Stimulated activated CD8-positive, alpha-beta memory T cell treated with anti-CD3 and anti-CD28 coated beads, Interleukin-12 subunit alpha, Interleukin-12 subunit beta, amount 100 ng/mL, for 24 hours (primary cell): ENCODE measurements around the gene PDGFRB.

Experiments
- DNase-seq: peaks from one replicate; pipeline ENCODE4 v3.0.0-alpha.2; 2020; ENCODE audit errors: extremely low read depth

The PDGFRB gene

GRCh38 chr5:150082374-150082773 lies 73.3 kb downstream of the PDGFRB start:
- DNase-seq = no peak

DNA sequence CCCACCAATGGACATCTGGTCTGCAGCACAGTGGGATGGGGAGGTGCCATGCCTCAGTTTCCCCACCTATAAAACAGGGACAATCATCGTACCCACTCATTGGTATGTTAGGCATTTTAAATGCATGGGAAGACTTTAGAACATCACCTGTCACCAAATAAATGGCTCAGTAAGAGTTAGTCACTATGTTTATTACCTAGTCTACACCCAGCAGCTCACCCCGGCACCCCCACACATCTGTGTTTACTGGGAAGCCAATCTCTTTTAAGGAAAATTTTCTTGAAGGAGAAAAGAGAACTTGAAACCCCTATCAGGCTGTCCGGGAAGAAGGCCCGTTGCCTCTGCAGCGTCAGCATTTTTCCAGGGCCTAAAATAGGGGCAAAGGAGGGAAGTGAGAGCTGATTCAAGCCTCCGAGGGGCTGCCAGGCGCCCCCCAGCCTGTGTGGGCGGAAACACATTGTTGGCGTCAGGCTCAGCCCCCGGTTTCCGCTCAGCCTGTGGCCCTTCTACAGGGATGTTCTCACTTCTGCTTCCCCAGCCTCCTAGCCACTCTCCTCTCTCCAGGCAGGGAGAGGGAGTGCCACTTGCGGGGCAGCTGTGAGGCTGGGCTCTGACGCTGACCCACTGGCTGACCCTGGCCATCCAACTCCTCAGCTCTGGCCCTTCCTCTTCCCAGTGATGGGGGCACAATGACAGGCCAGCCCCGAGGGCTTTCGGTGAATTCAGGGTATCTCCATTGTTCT lies 73.9 kb downstream of the PDGFRB start:
- no peak for DNase-seq

DNA sequence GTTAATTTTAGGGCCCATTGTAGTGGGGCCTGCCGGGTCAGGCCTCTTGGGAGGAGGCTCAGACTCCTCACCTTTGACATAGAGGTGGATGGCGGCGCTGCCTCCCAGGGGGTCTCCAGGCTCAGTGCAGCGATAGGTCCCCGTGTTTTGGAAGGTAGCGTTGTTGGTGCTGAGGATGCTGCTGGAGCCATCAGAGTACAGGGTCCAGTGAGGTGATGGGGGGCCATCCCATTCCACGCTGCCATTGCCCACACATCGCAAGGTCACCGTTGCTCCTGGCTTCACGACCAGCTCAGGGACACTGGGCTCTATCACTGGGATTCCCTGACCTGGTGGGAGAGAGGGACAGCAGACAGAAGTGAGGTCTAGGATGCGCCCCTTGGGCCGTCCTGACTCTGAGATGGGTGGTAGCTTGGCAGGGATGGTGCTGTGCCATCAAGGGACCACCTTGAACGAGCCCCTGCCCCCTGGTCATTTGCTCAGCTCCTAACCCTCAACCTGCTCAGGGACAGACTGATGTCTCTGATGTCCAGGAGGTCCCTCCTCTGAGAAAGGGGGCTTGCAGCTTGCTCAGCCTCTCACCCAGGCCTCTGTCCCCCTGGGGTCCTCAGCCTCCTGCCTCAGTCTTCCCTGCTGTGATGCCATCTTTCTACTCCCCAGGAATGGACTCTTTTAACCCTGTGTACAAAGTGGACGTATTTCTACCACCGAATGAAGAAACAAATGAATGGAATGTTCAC lies 74.8 kb downstream of the PDGFRB start:
- DNase-seq = no peak

- no peak for DNase-seq
Measured at GRCh38 chr5:150079909-150080461, 75.7 kb downstream of the PDGFRB start.

DNA sequence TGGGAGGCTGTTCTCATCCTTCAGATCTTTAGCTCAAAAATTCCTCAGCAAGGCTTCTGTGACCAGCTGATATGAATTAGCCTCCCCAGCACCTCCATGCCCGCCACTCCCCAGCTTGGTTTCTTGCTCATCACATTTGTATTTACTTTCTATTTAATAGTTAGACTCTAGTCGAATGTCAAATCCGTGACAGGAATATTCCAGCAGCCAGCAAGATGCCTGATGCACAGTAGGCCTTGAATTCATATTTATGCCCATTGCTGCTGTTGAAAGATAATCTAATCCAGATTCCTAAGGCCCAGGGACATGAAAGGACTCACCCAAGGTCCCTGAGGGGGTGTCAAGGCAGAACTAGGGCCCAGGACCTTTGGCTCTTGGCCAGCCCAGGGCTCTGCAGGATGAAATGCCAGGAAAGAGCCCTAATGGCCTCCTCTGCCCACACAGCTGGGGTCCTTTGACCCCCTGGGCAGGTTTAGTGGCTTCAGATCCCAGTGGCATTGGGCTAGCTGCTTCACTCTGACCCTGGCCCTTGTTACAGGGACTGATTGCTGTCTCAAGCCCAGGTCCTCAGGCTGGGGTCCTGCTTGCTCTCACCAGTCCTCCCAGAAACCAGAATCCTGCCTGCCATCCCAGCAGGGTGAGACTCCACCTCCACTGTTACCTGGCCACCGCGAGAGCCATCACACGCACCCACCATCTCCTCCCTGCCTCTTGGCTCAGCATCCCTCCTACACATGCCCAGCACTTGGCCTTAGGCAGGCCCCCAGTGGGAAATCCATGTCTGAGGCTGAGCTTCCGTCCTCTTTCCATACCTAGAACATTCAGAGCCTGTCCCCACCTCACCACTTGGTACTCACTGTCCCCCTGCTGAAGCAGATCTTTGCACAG lies 76.6 kb downstream of the PDGFRB start:
- DNase-seq = no peak

- no peak for DNase-seq
Measured at GRCh38 chr5:150077996-150078801, 77.4 kb downstream of the PDGFRB start.

DNA sequence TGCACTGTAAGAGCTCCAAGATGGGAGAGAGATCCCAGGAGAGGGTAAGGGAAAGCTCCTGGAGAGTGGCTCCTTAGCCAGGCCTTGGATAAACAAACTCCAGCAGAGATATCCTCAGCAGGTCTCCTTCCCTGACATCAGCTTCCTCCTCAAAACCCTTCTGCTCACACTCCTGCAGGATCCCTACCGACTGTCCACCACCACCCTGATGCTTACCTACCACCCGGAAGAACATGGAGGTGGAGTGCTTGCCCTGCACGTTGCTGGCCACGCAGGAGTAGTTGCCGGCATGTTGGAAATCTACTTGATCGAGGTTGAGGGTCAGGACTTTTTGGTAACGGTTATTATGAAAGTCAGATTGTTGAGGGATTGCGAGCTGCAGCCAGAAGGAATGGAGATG lies 78.6 kb downstream of the PDGFRB start:
- no peak for DNase-seq

- DNase-seq = no peak
Measured at GRCh38 chr5:150075806-150076205, 79.8 kb downstream of the PDGFRB start.

GRCh38 chr5:150075233-150075632 lies 80.4 kb downstream of the PDGFRB start:
- DNase-seq = no peak

DNA sequence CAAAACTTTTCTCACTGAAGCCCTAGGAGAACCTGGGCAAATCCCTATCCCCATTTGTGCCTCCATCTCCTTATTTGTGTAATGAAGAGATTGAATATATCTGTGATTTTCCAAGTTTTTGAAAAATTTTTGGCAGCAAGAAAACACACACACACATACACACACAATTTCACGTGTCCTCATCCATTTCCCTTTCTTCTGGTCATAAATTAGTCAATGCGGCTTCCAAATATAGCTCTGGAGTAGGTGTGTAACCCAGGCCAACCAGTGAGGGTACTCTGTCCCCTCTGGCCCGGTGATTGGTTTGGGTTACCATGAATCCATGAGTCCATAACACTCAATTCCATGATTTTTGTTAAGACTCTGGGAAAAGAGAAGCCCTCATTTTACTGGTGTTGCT lies 82.0 kb downstream of the PDGFRB start:
- no peak for DNase-seq

- DNase-seq = no peak
Measured at GRCh38 chr5:150073086-150073625, 82.5 kb downstream of the PDGFRB start.

DNA sequence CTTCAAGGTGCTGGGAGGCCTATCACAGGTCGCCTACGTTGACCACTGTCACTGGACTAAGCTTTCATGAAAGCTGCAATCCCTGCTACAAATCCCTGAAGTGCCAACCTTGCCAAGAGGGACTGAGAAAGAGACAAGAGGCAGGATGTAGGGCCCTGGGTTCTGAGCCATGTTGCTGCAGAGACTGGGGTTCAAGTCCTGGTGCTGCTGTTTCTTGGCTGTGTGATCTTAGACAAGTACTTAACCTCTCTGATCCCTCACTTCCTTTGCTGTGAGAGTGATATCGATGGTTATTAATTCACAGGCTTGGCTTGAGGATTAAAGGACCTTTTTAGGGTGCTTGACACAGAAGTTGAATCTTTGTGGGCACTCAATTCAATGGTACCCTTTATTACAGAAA lies 84.8 kb downstream of the PDGFRB start:
- DNase-seq = no peak

DNA sequence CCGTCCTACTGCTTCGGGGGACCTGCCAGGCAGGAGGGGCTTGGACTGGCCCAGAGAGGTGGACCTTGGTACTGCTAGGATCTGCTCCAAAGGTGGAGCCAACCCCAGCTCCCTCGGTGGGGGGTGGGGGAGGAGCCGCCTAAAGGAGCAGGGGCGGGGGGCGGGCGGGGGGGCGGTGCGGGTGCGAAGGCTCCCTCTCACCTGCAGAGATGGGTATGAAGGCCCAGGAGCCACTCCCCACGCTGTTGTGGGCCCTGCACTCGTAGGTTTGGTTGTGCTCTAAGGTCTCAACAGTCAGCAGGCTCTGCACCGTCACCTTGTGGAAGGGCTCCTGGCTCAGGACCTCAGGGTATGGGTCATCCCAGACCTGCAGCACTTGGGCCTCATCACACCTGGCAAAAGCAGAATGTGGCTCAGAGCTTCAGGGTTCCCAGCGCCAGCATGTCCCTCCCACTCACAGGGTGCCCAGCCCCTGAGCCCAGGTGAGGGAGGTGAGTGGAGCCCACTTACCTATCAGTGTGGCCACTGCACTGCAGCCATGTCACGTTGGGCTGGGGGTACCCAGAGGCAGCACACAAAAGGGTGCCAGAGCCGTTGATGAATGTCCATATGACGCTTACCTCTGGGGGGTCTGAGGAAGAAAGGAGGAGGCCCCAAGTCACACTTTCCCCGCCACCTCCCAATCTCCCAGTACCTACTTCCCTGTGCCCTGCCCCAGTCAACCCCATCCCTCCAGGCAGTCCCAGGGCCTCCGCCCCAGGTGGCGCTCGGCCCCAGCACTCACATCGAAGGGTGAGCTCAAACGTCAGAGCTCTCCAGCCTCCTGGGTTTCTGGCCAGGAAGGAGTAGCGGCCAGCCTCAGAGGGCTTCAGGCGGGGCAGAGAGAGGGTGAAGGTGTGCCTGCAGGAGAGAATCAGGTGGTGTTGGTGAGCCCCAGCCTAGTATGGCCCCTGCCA lies 85.7 kb downstream of the PDGFRB start:
- no peak for DNase-seq

DNA sequence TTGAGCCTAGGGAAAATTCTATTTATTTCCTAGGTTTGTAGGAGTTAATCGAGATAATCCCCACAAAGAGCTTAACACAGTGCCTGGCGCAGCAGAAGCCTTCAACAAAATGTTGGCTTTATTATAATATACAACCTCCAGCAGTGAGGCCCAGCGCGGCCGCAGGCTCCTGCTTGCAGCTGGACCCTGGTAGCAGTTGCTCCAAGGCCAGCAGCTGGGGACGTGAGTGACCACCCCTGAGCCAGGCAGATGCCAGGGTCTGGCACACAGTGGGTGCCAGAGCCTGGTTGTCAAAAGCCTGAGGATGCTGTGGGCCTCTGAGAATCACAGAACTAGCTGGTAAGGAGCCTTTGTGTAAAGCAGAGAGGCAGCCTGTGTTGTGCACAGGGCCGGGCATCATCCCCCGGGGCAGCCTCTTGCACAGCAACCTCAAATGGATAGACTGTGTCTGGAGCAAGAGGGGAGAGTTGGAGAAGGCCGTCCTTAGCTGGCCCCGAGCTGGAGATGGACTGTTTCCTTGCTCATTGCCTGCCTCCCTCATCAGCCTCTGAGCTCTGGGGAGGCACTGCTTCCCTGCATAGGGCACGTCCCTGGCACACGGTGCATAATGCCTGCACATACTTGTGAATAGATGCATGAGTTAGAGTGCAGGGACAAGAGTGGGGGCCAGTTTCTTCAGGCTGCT lies 86.5 kb downstream of the PDGFRB start:
- DNase-seq = no peak

DNA sequence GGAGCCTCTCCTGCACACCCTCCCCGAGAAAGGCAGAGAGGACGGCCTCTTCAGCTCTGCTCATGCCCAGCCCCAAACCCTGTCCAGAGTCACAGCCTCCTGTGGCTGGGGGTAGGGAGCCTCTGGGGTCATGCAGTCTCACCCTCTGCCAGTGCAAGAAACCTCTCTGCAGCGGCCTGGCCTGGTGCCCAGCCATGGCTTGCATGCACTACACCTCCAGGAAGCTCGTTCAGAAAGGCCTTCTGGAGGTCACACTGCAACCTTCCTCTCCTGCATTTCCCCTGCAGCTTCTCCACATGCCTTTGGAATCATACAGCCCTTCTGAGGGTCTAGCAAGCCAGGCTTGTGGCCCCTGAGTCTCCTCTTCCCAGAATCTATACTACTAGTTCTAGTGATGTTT lies 87.2 kb downstream of the PDGFRB start:
- no peak for DNase-seq

- no peak for DNase-seq
Measured at GRCh38 chr5:150068071-150068470, 87.6 kb downstream of the PDGFRB start.

DNA sequence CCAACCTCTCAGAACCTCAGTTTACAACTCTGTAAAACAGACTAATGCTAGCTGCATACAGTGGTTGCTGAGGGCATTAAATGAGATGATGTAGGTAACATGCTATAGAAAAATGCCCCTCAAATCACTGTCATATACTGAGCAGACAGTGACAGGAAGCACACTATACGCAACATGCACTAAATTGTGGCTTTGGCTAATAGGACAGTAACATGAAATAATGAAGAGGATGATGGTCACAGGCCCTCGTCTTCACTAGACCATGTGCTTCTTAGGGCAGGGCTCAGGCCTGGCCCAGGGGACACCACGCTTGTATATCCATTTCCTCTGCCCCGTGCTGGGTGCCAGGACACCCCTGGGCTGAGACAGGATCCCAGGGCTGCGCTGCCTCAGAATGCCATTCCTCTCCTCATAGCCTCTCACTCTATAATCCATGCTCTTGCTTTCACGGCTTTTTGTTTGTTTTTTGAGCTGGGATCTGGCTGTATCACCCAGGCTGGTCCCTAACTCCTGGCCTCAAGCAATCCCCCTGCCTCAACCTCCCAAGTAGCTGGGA lies 88.2 kb downstream of the PDGFRB start:
- DNase-seq = no peak

DNA sequence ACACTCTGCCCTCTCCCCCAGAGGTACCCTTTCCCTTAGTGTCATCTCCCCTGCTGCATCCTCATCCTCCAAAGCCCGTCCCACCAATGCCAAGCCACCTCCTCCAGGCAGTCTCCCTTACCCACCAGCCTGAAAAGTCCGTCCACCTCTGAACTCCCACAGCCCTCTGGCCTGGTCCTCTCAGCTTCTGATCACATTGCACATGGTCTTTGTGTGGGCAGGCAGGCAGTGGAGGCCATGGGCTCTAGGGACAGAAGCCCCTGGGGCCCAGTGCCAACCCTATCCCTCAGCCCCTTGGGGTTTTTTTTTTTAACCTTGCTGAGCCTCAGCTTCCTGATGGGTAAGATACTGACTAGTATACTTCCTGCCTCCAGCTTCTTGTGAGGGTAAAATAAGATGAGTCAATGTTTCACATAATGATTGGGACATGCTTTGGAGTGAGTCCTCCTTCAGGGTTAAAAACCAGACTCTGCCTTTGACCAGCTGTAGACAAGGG lies 88.7 kb downstream of the PDGFRB start:
- DNase-seq = no peak

DNA sequence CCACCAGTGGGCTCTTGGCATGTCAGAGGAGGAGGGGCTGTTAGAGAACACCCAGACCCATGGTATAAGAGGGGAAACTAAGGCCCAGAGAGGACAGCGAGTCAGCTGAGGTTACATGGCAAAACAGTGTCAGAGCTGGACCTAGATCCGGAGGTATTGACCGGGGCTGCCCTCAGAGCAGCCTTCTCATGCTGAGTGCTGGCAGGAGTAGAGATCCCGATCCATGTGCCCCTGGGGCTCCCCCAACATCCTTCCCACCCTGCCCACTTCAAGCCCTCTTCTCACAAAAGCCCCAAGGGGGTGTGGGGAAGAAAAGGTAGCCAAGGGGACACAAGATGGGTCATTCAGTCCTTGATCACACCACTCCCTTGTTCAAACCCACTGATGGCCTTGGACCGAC lies 89.2 kb downstream of the PDGFRB start:
- DNase-seq = no peak
